Prostate gland (tissue), 2 donors: ENCODE data around the gene FMNL2. TPM values are rescaled to one million over a fixed set of nuclear protein-coding genes. Genes with fewer than 3 reads are reported as not detected.

Source experiments
- DNase-seq: peaks from one replicate; pipeline ENCODE4 v3.0.0-alpha.2; 2019; ENCODE audit warnings: low spot score
- H3K27ac ChIP-seq, 2 donors: fragments of 200-600 bp; sonication (generic); 2 replicates each; pipeline ENCODE4 v1.5.1; 2017 to 2019
- H3K27me3 ChIP-seq: fragments of 200-600 bp; sonication (generic); replicated peaks from 2 replicates; pipeline ENCODE4 v1.5.1; 2019; ENCODE audit not compliant: insufficient read depth
- H3K36me3 ChIP-seq, 2 donors: fragments of 200-600 bp; sonication (generic); 1 replicate in 1 of 2; 2 replicates in 1 of 2; pipeline versions ENCODE4 v1.5.1 to v1.8.1; 2017 to 2019
- H3K4me1 ChIP-seq: fragments of 200-600 bp; sonication (generic); replicated peaks from 2 replicates; pipeline ENCODE4 v1.5.1; 2019
- H3K4me3 ChIP-seq, 2 donors: fragments of 200-600 bp; sonication (generic); 2 replicates each; pipeline ENCODE4 v1.5.1; 2017 to 2019
- H3K9me3 ChIP-seq: fragments of 200-600 bp; sonication (generic); 2 replicates; pipeline ENCODE4 v1.5.1; 2017
- CTCF ChIP-seq, 4 experiments: fragments of 200-600 bp in 2 of 4; fragments of 450-650 bp in 2 of 4; sonication (generic) in 2 of 4; IDR thresholded peaks; 1 replicate in 3 of 4; 2 replicates in 1 of 4; pipeline ENCODE4 v1.5.1; 2016 to 2019; ENCODE audit warnings: antibody characterized with exemption in 4 of 4, mild to moderate bottlenecking in 2 of 4, moderate library complexity in 2 of 4
- POLR2A ChIP-seq: fragments of 450-650 bp; IDR thresholded peaks from one replicate; pipeline ENCODE4 v1.6.1; 2016; ENCODE audit warnings: antibody characterized with exemption, mild to moderate bottlenecking
- POLR2AphosphoS5 ChIP-seq: sonication (generic); formaldehyde crosslinking; IDR thresholded peaks from one replicate; pipeline ENCODE4 v1.6.1; 2017; ENCODE audit warnings: antibody characterized with exemption
- WGBS: methylation state at CpG from one replicate; pipeline ENCODE4 v1.1.5; 2018; 5-methylcytosine and 5-hydroxymethylcytosine counted together
- intact Hi-C: fragments of 100-400 bp; cut with DNase I; formaldehyde crosslinking; loops from one replicate; pipeline ENCODE4 v1.14.2; 2022
- total RNA-seq, 2 donors: library from RNA; depleted of rRNA; stranded (reverse); fragments of >200 nt; gene quantifications; one replicate each; pipeline ENCODE4 v1.1.0, GENCODE V29; 2016

Gene FMNL2
- total RNA-seq, 2 donors from 2014 or later = 9.8 to 19.4 TPM

- H3K4me1 ChIP-seq = no peaks in the 10 kb centered on the region
- intact Hi-C loops = no loop called here
- no peaks in the 10 kb centered on the region for H3K9me3 ChIP-seq
- no peaks in the 10 kb centered on the region for H3K36me3 ChIP-seq
- TF ChIP-seq CTCF (IDR thresholded peaks at IDR 0.05) (no peak), POLR2A (no peak), POLR2AphosphoS5 (no peak)
- 89% methylated on average over 6 of the region's 6 CpGs for WGBS
- no peak for DNase-seq
- H3K4me3 ChIP-seq = no peak overlapping the region
- H3K27me3 ChIP-seq = no peaks in the 10 kb centered on the region
- H3K27ac ChIP-seq = no peak overlapping the region
Observed at GRCh38 chr2:152460567-152460966, 125.6 kb downstream of the FMNL2 start.

GRCh38 chr2:152462120-152462519 lies 127.1 kb downstream of the FMNL2 start:
- TF ChIP-seq POLR2A (no peak), POLR2AphosphoS5 (no peak), CTCF (IDR thresholded peaks at IDR 0.05) (no peak)
- Histone ChIP-seq H3K4me1 (no peaks in the 10 kb centered on the region), H3K36me3 (no peaks in the 10 kb centered on the region), H3K9me3 (no peaks in the 10 kb centered on the region), H3K4me3 (no peak overlapping the region), H3K27ac (no peak overlapping the region), H3K27me3 (no peaks in the 10 kb centered on the region)
- intact Hi-C loops = no loop called here
- DNase-seq = no peak
- WGBS = 98% methylated on average over 3 of the region's 3 CpGs

- Histone ChIP-seq H3K4me1 (peaks cover 6% of the 10 kb centered on the region), H3K4me3 (no peak overlapping the region), H3K27ac (no peak overlapping the region), H3K36me3 (no peaks in the 10 kb centered on the region), H3K27me3 (no peaks in the 10 kb centered on the region), H3K9me3 (no peaks in the 10 kb centered on the region)
- no peak for TF ChIP-seq POLR2AphosphoS5
- no peak for TF ChIP-seq POLR2A
- no peak for TF ChIP-seq CTCF (IDR thresholded peaks at IDR 0.05)
- WGBS = 79% methylated on average over 5 of the region's 5 CpGs
- no peak for DNase-seq
- intact Hi-C loops = no loop called here
Observed at GRCh38 chr2:152462779-152463178, 127.8 kb downstream of the FMNL2 start.

- 90% methylated on average over 7 of the region's 7 CpGs for WGBS
- Histone ChIP-seq H3K9me3 (no peaks in the 10 kb centered on the region), H3K4me3 (no peak overlapping the region), H3K36me3 (no peaks in the 10 kb centered on the region), H3K27ac (no peak overlapping the region), H3K27me3 (no peaks in the 10 kb centered on the region), H3K4me1 (peaks cover 7% of the 10 kb centered on the region)
- TF ChIP-seq POLR2A = no peak
- no peak for TF ChIP-seq CTCF (IDR thresholded peaks at IDR 0.05)
- TF ChIP-seq POLR2AphosphoS5 = no peak
- DNase-seq = no peak
- intact Hi-C loops = loop anchor here (5.0 kb wide), 2 partner anchors 68 to 128 kb away; partner anchors contain the start of gene FMNL2
Observed at GRCh38 chr2:152464851-152465470, 130.0 kb downstream of the FMNL2 start.

- H3K4me3 ChIP-seq = no peak overlapping the region
- intact Hi-C loops = loop anchor here (5.0 kb wide), 2 partner anchors 68 to 128 kb away; partner anchors contain the start of gene FMNL2
- peaks cover 7% of the 10 kb centered on the region for H3K4me1 ChIP-seq
- TF ChIP-seq CTCF (IDR thresholded peaks at IDR 0.05) = no peak
- no peak for TF ChIP-seq POLR2A
- no peak for TF ChIP-seq POLR2AphosphoS5
- no peaks in the 10 kb centered on the region for H3K36me3 ChIP-seq
- H3K27me3 ChIP-seq = no peaks in the 10 kb centered on the region
- DNase-seq = no peak
- 35% methylated on average over 3 of the region's 3 CpGs for WGBS
- H3K27ac ChIP-seq = no peak overlapping the region
- no peaks in the 10 kb centered on the region for H3K9me3 ChIP-seq
Observed at GRCh38 chr2:152465541-152465940, 130.6 kb downstream of the FMNL2 start.
